ENCODE measurements around the gene PDPK1.
"Not testable (repeated sequence)": the region's sequence is repeated elsewhere in the genome, so short reads cannot be mapped to it uniquely, and the experiment has no call there.

The PDPK1 gene

GRCh38 chr16:2620870-2621269, 83.0 kb downstream of the PDPK1 start:
- DNase-seq = not testable (repeated sequence)

- not testable (repeated sequence) for DNase-seq
Observed at GRCh38 chr16:2621395-2621794, 83.6 kb downstream of the PDPK1 start.

- DNase-seq = not testable (repeated sequence)
Observed at GRCh38 chr16:2627075-2627474, 89.3 kb downstream of the PDPK1 start.

GRCh38 chr16:2631203-2631602, 93.4 kb downstream of the PDPK1 start:
- not testable (repeated sequence) for DNase-seq

- not testable (repeated sequence) for DNase-seq
Observed at GRCh38 chr16:2632291-2632690, 94.5 kb downstream of the PDPK1 start.

GRCh38 chr16:2639071-2639721, 101.4 kb downstream of the PDPK1 start:
- peak; percentile 54 for DNase-seq

GRCh38 chr16:2639722-2640072, 101.9 kb downstream of the PDPK1 start:
- DNase-seq = not testable (repeated sequence)

- not testable (repeated sequence) for DNase-seq
Observed at GRCh38 chr16:2642561-2642960, 104.7 kb downstream of the PDPK1 start.

GRCh38 chr16:2644754-2645453, 107.1 kb downstream of the PDPK1 start:
- not testable (repeated sequence) for DNase-seq

GRCh38 chr16:2651268-2651871, 113.5 kb downstream of the PDPK1 start:
- not testable (repeated sequence) for DNase-seq

Data from stimulated activated CD4-positive, alpha-beta T cell treated with anti-CD3 and anti-CD28 coated beads, Interleukin-4, amount 100 ng/mL, for 1 hour (primary cell).